ENCODE results near the gene HLA-DPB1. TPM values are rescaled to one million over a fixed set of nuclear protein-coding genes. Genes with fewer than 3 reads are reported as not detected.

The HLA-DPB1 gene
- total and polyA plus RNA-seq, 12 donors = 10.8 to 521 (median 120) TPM

DNA sequence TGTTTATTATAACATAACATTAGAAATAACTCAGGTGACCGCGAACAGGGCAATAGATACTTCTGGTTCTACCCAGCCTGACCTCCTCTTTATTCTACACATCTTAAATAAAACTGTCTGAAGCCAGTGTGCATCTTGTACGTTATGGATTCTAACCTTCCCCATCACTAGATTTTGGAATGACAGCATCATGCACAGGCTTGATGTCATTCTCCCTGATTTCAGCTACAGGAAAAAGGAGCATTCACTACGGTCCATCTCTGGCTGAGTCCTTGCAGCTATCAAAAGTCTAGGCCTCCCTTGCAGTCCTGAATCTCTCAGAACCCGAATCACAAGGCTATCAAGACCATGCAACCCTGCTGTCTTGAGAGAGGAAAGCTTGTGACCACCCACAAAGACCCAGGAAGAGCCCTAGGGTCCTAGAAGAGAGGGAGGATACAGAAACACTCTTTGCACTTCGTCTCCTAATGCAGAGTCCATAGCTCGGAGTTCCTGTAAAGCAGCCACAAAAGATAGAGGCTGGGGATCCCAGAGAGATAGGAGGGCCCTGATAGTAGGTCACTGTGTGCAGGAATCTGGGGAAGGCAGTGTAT lies 3.2 kb upstream of the HLA-DPB1 start:
- Histone ChIP-seq H3K4me3 (peak overlapping the region in 1 of 4 donors; percentile 52), H3K27ac (peak overlapping the region in 3 of 5 donors; percentile 31 to 47 (median 41)), H3K4me1 (replicated peaks in 1 of 2) (peaks cover 5 to 10% of the 10 kb centered on the region in 2 donors), H3K36me3 (replicated peaks in 1 of 2) (no peaks in the 10 kb centered on the region), H3K27me3 (no peaks in the 10 kb centered on the region), H3K9me3 (replicated peaks in 1 of 3) (no peaks in the 10 kb centered on the region)
- DNase-seq = peak in 1 of 7 donors; percentile 38
- WGBS, 4 donors = 55 to 61% (median 57%) methylated on average over 6 to 7 of the region's 7 CpGs
- no peak for TF ChIP-seq CTCF (IDR thresholded peaks at IDR 0.05)
- TF ChIP-seq POLR2A (IDR thresholded peaks at IDR 0.05) = no peak
- intact Hi-C loops (cut with DNase I) = no loop called here

GRCh38 chr6:33073431-33073871 lies 2.3 kb upstream of the HLA-DPB1 start, which contains the start of gene HLA-DPA1:
TSS of gene HLA-DPA1 (minus strand) at chr6:33073649.
- H3K27me3 ChIP-seq = no peaks in the 10 kb centered on the region
- H3K27ac ChIP-seq = peak within 1 kb of the TSS; percentile 8 to 88 (median 41)
- 21 to 37% (median 30%) methylated on average over 6 to 8 of the region's 8 CpGs for WGBS, 4 donors
- no peaks in the 10 kb centered on the region for H3K36me3 ChIP-seq (replicated peaks in 1 of 2)
- no peaks in the 10 kb centered on the region for H3K9me3 ChIP-seq (replicated peaks in 1 of 3)
- intact Hi-C loops (cut with DNase I) = no loop called here
- H3K4me3 ChIP-seq = peak within 1 kb of the TSS in 2 of 4 donors; percentile 11 to 52
- peaks cover 5 to 10% of the 10 kb centered on the region in 2 donors for H3K4me1 ChIP-seq (replicated peaks in 1 of 2)
- DNase-seq = peak; percentile 35 to 84 (median 65)
- no peak for TF ChIP-seq CTCF (IDR thresholded peaks at IDR 0.05)
- TF ChIP-seq POLR2A (IDR thresholded peaks at IDR 0.05) = peak; percentile 74 to 78

DNA sequence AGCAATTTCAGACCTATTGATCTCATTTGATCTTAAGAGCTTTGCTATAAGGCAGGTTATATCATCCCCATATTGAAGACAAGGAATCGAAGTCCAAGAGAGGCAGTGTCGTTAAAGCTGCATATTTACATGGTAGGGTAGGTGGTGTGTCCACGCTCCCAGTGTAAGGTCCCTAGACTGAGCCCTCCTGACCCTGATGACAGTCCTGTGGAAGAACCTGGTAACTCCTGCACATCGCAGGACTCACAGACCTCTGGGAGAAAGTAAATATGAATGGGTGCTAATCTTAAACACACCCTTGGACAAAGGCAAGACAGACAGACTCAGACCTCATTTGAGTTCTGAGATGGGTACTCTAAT lies 602 bp upstream of the HLA-DPB1 start:
- Histone ChIP-seq H3K4me3 (no peak overlapping the region), H3K27me3 (no peaks in the 10 kb centered on the region), H3K36me3 (replicated peaks in 1 of 2) (no peaks in the 10 kb centered on the region), H3K27ac (peak overlapping the region in 4 of 5 donors; percentile 11 to 88 (median 53)), H3K9me3 (replicated peaks in 1 of 3) (no peaks in the 10 kb centered on the region), H3K4me1 (replicated peaks in 1 of 2) (peaks cover 10 to 14% of the 10 kb centered on the region in 2 donors)
- TF ChIP-seq POLR2A (IDR thresholded peaks at IDR 0.05) (no peak), CTCF (IDR thresholded peaks at IDR 0.05) (no peak)
- 85 to 87% (median 86%) methylated on average over 4 of the region's 4 CpGs for WGBS, 4 donors
- no peak for DNase-seq
- intact Hi-C loops (cut with DNase I) = loop anchor here in 1 of 2 donors (5.0 kb wide), 1 partner anchor 53 kb away; no protein-coding TSS in a partner anchor

DNA sequence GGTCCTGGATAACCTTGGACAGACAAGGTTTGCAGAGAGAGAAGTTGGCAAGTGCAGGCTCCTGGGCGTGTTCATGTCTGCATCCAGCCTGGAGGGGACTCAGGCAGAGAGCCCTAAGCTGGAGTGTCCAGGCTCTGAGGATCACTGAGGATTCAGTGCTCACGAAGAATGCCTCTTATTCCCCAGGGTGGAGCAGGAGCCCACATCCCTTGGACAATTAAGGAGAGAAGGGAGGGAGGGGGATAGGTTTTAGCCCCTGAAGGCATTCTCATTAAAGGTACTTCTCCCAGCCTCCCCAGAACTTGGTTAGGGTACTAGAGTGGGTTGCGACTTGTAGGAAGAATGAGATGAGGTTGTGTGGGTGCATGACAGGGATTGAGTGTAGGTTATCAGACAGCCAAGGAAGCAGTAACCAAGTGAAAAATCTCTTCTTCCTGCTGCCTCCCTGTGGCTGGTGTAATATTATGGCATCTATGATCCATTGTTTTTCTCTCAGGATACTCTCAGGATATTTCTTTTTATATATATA lies 680 bp downstream of the HLA-DPB1 start:
- Histone ChIP-seq H3K4me3 (peak overlapping the region in 3 of 4 donors; percentile 4 to 47 (median 17)), H3K9me3 (replicated peaks in 1 of 3) (no peaks in the 10 kb centered on the region), H3K27me3 (no peaks in the 10 kb centered on the region), H3K27ac (peak overlapping the region; percentile 30 to 87 (median 70)), H3K4me1 (replicated peaks in 1 of 2) (peaks cover 13 to 14% of the 10 kb centered on the region in 2 donors), H3K36me3 (replicated peaks in 1 of 2) (no peaks in the 10 kb centered on the region)
- no peak for DNase-seq
- intact Hi-C loops (cut with DNase I) = loop anchor here in 1 of 2 donors (5.0 kb wide), 1 partner anchor 54 kb away; no protein-coding TSS in a partner anchor
- no peak for TF ChIP-seq POLR2A (IDR thresholded peaks at IDR 0.05)
- no peak for TF ChIP-seq CTCF (IDR thresholded peaks at IDR 0.05)
- 52 to 80% (median 58%) methylated on average over 3 of the region's 3 CpGs for WGBS, 4 donors
